DND-41 (cell line): Measurements from ENCODE around the gene SELENON.

ENCODE experiments used
- CTCF ChIP-seq: IDR thresholded peaks from 2 replicates; pipeline ENCODE4 v1.5.1; 2012; ENCODE audit warnings: borderline replicate concordance, low read length, moderate library complexity, mild to moderate bottlenecking; ENCODE audit not compliant: poor library complexity, severe bottlenecking; ENCODE audit errors: extremely low read depth
- EZH2 ChIP-seq: IDR thresholded peaks from 3 replicates; pipeline ENCODE4 v1.6.1; 2012; ENCODE audit warnings: borderline replicate concordance, low read depth, mild to moderate bottlenecking, moderate library complexity, low read length, inconsistent platforms; ENCODE audit not compliant: severe bottlenecking

- no peak for TF ChIP-seq CTCF
- no peak for TF ChIP-seq EZH2
These were observed 8.7 kb downstream of the SELENON start for GRCh38 chr1:25808481-25809244.
